Stomach (tissue), 9 donors: Measurements from ENCODE around the gene ABHD2. TPM values are rescaled to one million over a fixed set of nuclear protein-coding genes. Genes with fewer than 3 reads are reported as not detected.

Experiments used
- DNase-seq, 2 donors: peaks; one replicate each; pipeline versions ENCODE4 v3.0.0 to v3.0.0-alpha.2; 2013 to 2019
- H3K27ac ChIP-seq, 5 donors: fragments of 200-600 bp in 4 of 5; sonication (generic) in 4 of 5; one replicate each; pipeline ENCODE4 v1.5.1; 2013 to 2019; ENCODE audit warnings: mild to moderate bottlenecking in 1 of 5, moderate library complexity in 1 of 5
- H3K27me3 ChIP-seq, 3 donors: fragments of 200-600 bp; sonication (generic); one replicate each; pipeline ENCODE4 v1.5.1; 2017 to 2019; ENCODE audit warnings: mixed run types in 1 of 3
- H3K36me3 ChIP-seq, 4 donors: fragments of 200-600 bp; sonication (generic); 1 replicate in 3 of 4; 2 replicates in 1 of 4; pipeline ENCODE4 v1.5.1; 2016 to 2019
- H3K4me1 ChIP-seq, 4 donors: fragments of 200-600 bp; sonication (generic); one replicate each; pipeline ENCODE4 v1.5.1; 2016 to 2019
- H3K4me3 ChIP-seq, 4 donors: fragments of 200-600 bp; sonication (generic) in 3 of 4; one replicate each; pipeline ENCODE4 v1.5.1; 2016 to 2019; ENCODE audit warnings: mild to moderate bottlenecking in 1 of 4
- H3K9me3 ChIP-seq, 4 donors: fragments of 200-600 bp; sonication (generic); one replicate each; pipeline ENCODE4 v1.5.1; 2016 to 2019
- CTCF ChIP-seq, 7 experiments: fragments of 450-650 bp in 4 of 7; fragments of 200-600 bp in 3 of 7; sonication (generic) in 3 of 7; IDR thresholded peaks; one replicate each; pipeline ENCODE4 v1.5.1; 2016 to 2019; ENCODE audit warnings: antibody characterized with exemption in 7 of 7, control low read depth in 2 of 7, mild to moderate bottlenecking in 1 of 7
- EP300 ChIP-seq: sonication (generic); formaldehyde crosslinking; IDR thresholded peaks from one replicate; pipeline ENCODE4 v1.6.1; 2017; ENCODE audit warnings: antibody characterized with exemption
- POLR2A ChIP-seq, 4 donors: fragments of 450-650 bp; IDR thresholded peaks; one replicate each; pipeline ENCODE4 v1.6.1; 2016; ENCODE audit warnings: antibody characterized with exemption in 4 of 4, control low read depth in 2 of 4, mild to moderate bottlenecking in 1 of 4, moderate library complexity in 1 of 4
- POLR2AphosphoS5 ChIP-seq, 3 donors: sonication (generic); formaldehyde crosslinking; IDR thresholded peaks; one replicate each; pipeline ENCODE4 v1.6.1; 2016; ENCODE audit warnings: antibody characterized with exemption in 3 of 3
- whole genome bisulfite sequencing, 5 donors: extraction: QIAGEN DNeasy Blood & Tissue Kit in 3 of 5; methylation state at CpG; one replicate each; pipeline versions ENCODE4 v1.1.5 to v1.1.7; 2013 to 2018; 5-methylcytosine and 5-hydroxymethylcytosine counted together
- intact Hi-C: fragments of 100-400 bp; cut with DNase I; formaldehyde crosslinking; loops from one replicate; pipeline ENCODE4 v1.15.1; 2023; ENCODE audit warnings: low total_unique reads
- polyA plus RNA-seq, 3 donors: library from polyadenylated mRNA; stranded (reverse); fragments of 200-250 nt; gene quantifications; one replicate each; pipeline ENCODE4 v1.2.3, GENCODE V29; 2013
- total RNA-seq, 5 donors: library from RNA; depleted of rRNA; stranded (reverse); fragments of >200 nt; gene quantifications; one replicate each; pipeline versions ENCODE4 v1.1.0 to v1.2.3, GENCODE V29; 2014 to 2016
- donor health status: healthy with polysubstance abuse.
- donor health status: Bipolar disorder and iron deficiency.
- donor health status: healthy.

ABHD2 gene
- total and polyA plus RNA-seq, 8 donors = 5.1 to 192 (median 70.3) TPM

- peaks cover 43 to 80% (median 59%) of the 10 kb centered on the region in 4 donors for H3K4me1 ChIP-seq
- no peaks in the 10 kb centered on the region for H3K27me3 ChIP-seq
- intact Hi-C loops = no loop called here
- H3K27ac ChIP-seq = peak overlapping the region in 1 of 5 donors; percentile 23
- no peak overlapping the region for H3K4me3 ChIP-seq
- H3K36me3 ChIP-seq = peaks cover 0 to 9% (median 3%) of the 10 kb centered on the region in 4 donors
- peak in 1 of 2 donors; percentile 58 for DNase-seq
- 65 to 86% (median 76%) methylated on average over 5 of the region's 5 CpGs for WGBS, 5 donors
- H3K9me3 ChIP-seq = no peaks in the 10 kb centered on the region
- TF ChIP-seq EP300 (no peak), CTCF (IDR thresholded peaks at IDR 0.05) (no peak), POLR2AphosphoS5 (IDR thresholded peaks at IDR 0.05) (no peak), POLR2A (IDR thresholded peaks at IDR 0.05) (no peak)
Measured at GRCh38 chr15:89146366-89146765, 58.1 kb downstream of the ABHD2 start.

- WGBS, 5 donors = 65 to 94% (median 68%) methylated on average over 2 of the region's 2 CpGs
- intact Hi-C loops = no loop called here
- Histone ChIP-seq H3K27me3 (no peaks in the 10 kb centered on the region), H3K27ac (peak overlapping the region in 2 of 5 donors; percentile 5 to 7), H3K9me3 (no peaks in the 10 kb centered on the region), H3K36me3 (peaks cover 12 to 23% (median 20%) of the 10 kb centered on the region in 4 donors), H3K4me3 (no peak overlapping the region), H3K4me1 (peaks cover 42 to 70% (median 54%) of the 10 kb centered on the region in 4 donors)
- no peak for DNase-seq
- TF ChIP-seq POLR2A (IDR thresholded peaks at IDR 0.05) (no peak), EP300 (no peak), CTCF (IDR thresholded peaks at IDR 0.05) (no peak), POLR2AphosphoS5 (IDR thresholded peaks at IDR 0.05) (no peak)
Measured at GRCh38 chr15:89148126-89148525, 59.9 kb downstream of the ABHD2 start.

- H3K27ac ChIP-seq = peak overlapping the region; percentile 72 to 87 (median 81)
- no peaks in the 10 kb centered on the region for H3K27me3 ChIP-seq
- intact Hi-C loops = no loop called here
- 47 to 68% (median 64%) methylated on average over 7 of the region's 7 CpGs for WGBS, 5 donors
- no peak for DNase-seq
- H3K9me3 ChIP-seq = no peaks in the 10 kb centered on the region
- TF ChIP-seq CTCF (IDR thresholded peaks at IDR 0.05) (no peak), EP300 (no peak), POLR2A (IDR thresholded peaks at IDR 0.05) (no peak), POLR2AphosphoS5 (IDR thresholded peaks at IDR 0.05) (no peak)
- no peak overlapping the region for H3K4me3 ChIP-seq
- H3K36me3 ChIP-seq = peaks cover 19 to 38% (median 31%) of the 10 kb centered on the region in 4 donors
- H3K4me1 ChIP-seq = peaks cover 29 to 55% (median 40%) of the 10 kb centered on the region in 4 donors
Measured at GRCh38 chr15:89149501-89150101, 61.3 kb downstream of the ABHD2 start.

- TF ChIP-seq POLR2A (IDR thresholded peaks at IDR 0.05) = no peak
- no peak for TF ChIP-seq POLR2AphosphoS5 (IDR thresholded peaks at IDR 0.05)
- TF ChIP-seq EP300 = no peak
Measured at GRCh38 chr15:89150287-89150686, 62.0 kb downstream of the ABHD2 start.

More at GRCh38 chr15:89150287-89150686, 62.0 kb downstream of the ABHD2 start:
- Histone ChIP-seq H3K36me3 (peaks cover 24 to 44% (median 37%) of the 10 kb centered on the region in 4 donors), H3K27ac (peak overlapping the region; percentile 72 to 88 (median 81)), H3K4me1 (peaks cover 29 to 48% (median 37%) of the 10 kb centered on the region in 4 donors), H3K4me3 (no peak overlapping the region), H3K9me3 (no peaks in the 10 kb centered on the region), H3K27me3 (no peaks in the 10 kb centered on the region)
- DNase-seq = no peak
- 36 to 58% (median 37%) methylated on average over 3 of the region's 3 CpGs for WGBS, 5 donors
- intact Hi-C loops = no loop called here
